ENCODE data around the gene GAS2L1.
A peak's percentile ranks its signal among the peaks of the same experiment; 100 is the strongest.

Gene GAS2L1

GRCh38 chr22:29306175-29306834, at the start of gene GAS2L1:
GAS2L1 (plus strand) TSS chr22:29306650; CDS start chr22:29308106, 1,456 bp downstream.
- TF ChIP-seq CTCF (IDR thresholded peaks at IDR 0.05): peak; percentile 46; the same call in 1 of the 2 replicates

GRCh38 chr22:29257751-29258181, 48.7 kb upstream of the GAS2L1 start:
- TF ChIP-seq CTCF (IDR thresholded peaks at IDR 0.05): no peak

GRCh38 chr22:29258407-29259252, 47.8 kb upstream of the GAS2L1 start:
- no peak for TF ChIP-seq CTCF (IDR thresholded peaks at IDR 0.05)

- no peak for TF ChIP-seq CTCF (IDR thresholded peaks at IDR 0.05)
Measured at GRCh38 chr22:29259253-29259899, 47.1 kb upstream of the GAS2L1 start.

- no peak for TF ChIP-seq CTCF (IDR thresholded peaks at IDR 0.05)
Measured at GRCh38 chr22:29260031-29260560, 46.4 kb upstream of the GAS2L1 start.

GRCh38 chr22:29260601-29261315, 45.7 kb upstream of the GAS2L1 start:
- no peak for TF ChIP-seq CTCF (IDR thresholded peaks at IDR 0.05)

- no peak for TF ChIP-seq CTCF (IDR thresholded peaks at IDR 0.05)
Measured at GRCh38 chr22:29263791-29264276, 42.6 kb upstream of the GAS2L1 start.
